ENCODE measurements around the gene HBEGF. TPM values are rescaled to one million over a fixed set of nuclear protein-coding genes. Genes with fewer than 3 reads are reported as not detected.
A peak's percentile ranks its signal among the peaks of the same experiment; 100 is the strongest.

The HBEGF gene
- total and polyA plus RNA-seq, 2 experiments from 2014 or later = 6.7 to 7.2 TPM

- Histone ChIP-seq H3K4me3 (no peak overlapping the region), H3K79me2 (no peaks in the 10 kb centered on the region)
Observed at GRCh38 chr5:140363631-140364471, 17.4 kb upstream of the HBEGF start.

GRCh38 chr5:140362875-140363630 lies 16.6 kb upstream of the HBEGF start:
- peak; percentile 92 for DNase-seq (ENCODE audit: low spot score)
- Histone ChIP-seq H3K9me2 (replicated peaks; ENCODE audit: insufficient read depth) (no peaks in the 10 kb centered on the region), H3K79me2 (no peaks in the 10 kb centered on the region), H3K9me3 (ENCODE audit: low read depth) (no peaks in the 10 kb centered on the region), H3K4me3 (no peak overlapping the region), H3K27me3 (no peaks in the 10 kb centered on the region), H2AFZ (peak overlapping the region; percentile 45), H3K4me2 (peak overlapping the region; percentile 92), H3K27ac (no peak overlapping the region), H3K36me3 (replicated peaks; ENCODE audit: insufficient read depth, low read depth) (no peaks in the 10 kb centered on the region), H3K4me1 (ENCODE audit: insufficient read depth) (no peaks in the 10 kb centered on the region), H4K20me1 (ENCODE audit: insufficient read depth, poor library complexity, severe bottlenecking) (no peaks in the 10 kb centered on the region)
- TF ChIP-seq CTCF (IDR thresholded peaks at IDR 0.05; ENCODE audit: poor library complexity) (peak; percentile 95), EZH2phosphoT487 (IDR thresholded peaks at IDR 0.05; ENCODE audit: low read depth, severe bottlenecking, unreplicated experiment) (no peak), EZH2 (IDR thresholded peaks at IDR 0.05; ENCODE audit: borderline replicate concordance) (no peak)
- WGBS (ENCODE audit: low lambda C conversion rate, missing lambda C conversion rate) = 13% methylated on average over 29 of the region's 29 CpGs

More at GRCh38 chr5:140363631-140364471, 17.4 kb upstream of the HBEGF start:
- H3K27ac ChIP-seq = no peak overlapping the region
- peak overlapping the region; percentile 92 for H3K4me2 ChIP-seq
- H3K36me3 ChIP-seq (replicated peaks; ENCODE audit: insufficient read depth, low read depth) = no peaks in the 10 kb centered on the region
- H3K27me3 ChIP-seq = no peaks in the 10 kb centered on the region
- no peaks in the 10 kb centered on the region for H3K4me1 ChIP-seq (ENCODE audit: insufficient read depth)
- 71% methylated on average over 19 of the region's 20 CpGs for WGBS (ENCODE audit: low lambda C conversion rate, missing lambda C conversion rate)
- no peaks in the 10 kb centered on the region for H3K9me2 ChIP-seq (replicated peaks; ENCODE audit: insufficient read depth)
- peak overlapping the region; percentile 45 for H2AFZ ChIP-seq
- H4K20me1 ChIP-seq (ENCODE audit: insufficient read depth, poor library complexity, severe bottlenecking) = no peaks in the 10 kb centered on the region
- no peak for DNase-seq (ENCODE audit: low spot score)
- no peaks in the 10 kb centered on the region for H3K9me3 ChIP-seq (ENCODE audit: low read depth)
- TF ChIP-seq EZH2 (IDR thresholded peaks at IDR 0.05; ENCODE audit: borderline replicate concordance) (no peak), EZH2phosphoT487 (IDR thresholded peaks at IDR 0.05; ENCODE audit: low read depth, severe bottlenecking, unreplicated experiment) (no peak), CTCF (IDR thresholded peaks at IDR 0.05; ENCODE audit: poor library complexity) (no peak)

- Histone ChIP-seq H3K27me3 (no peaks in the 10 kb centered on the region), H3K4me1 (ENCODE audit: insufficient read depth) (no peaks in the 10 kb centered on the region), H3K9me3 (ENCODE audit: low read depth) (no peaks in the 10 kb centered on the region), H3K9me2 (replicated peaks; ENCODE audit: insufficient read depth) (no peaks in the 10 kb centered on the region), H3K79me2 (no peaks in the 10 kb centered on the region), H3K27ac (no peak overlapping the region), H2AFZ (no peak overlapping the region), H3K4me3 (no peak overlapping the region), H3K4me2 (no peak overlapping the region), H3K36me3 (replicated peaks; ENCODE audit: insufficient read depth, low read depth) (no peaks in the 10 kb centered on the region), H4K20me1 (ENCODE audit: insufficient read depth, poor library complexity, severe bottlenecking) (no peaks in the 10 kb centered on the region)
- no peak for DNase-seq (ENCODE audit: low spot score)
- WGBS (ENCODE audit: low lambda C conversion rate, missing lambda C conversion rate) = 93% methylated on average over 8 of the region's 8 CpGs
- TF ChIP-seq EZH2 (IDR thresholded peaks at IDR 0.05; ENCODE audit: borderline replicate concordance) (no peak), CTCF (IDR thresholded peaks at IDR 0.05; ENCODE audit: poor library complexity) (no peak), EZH2phosphoT487 (IDR thresholded peaks at IDR 0.05; ENCODE audit: low read depth, severe bottlenecking, unreplicated experiment) (no peak)
Observed at GRCh38 chr5:140362311-140362710, 15.9 kb upstream of the HBEGF start.
